ENCODE data around the gene CHSY3. TPM values are rescaled to one million over a fixed set of nuclear protein-coding genes. Genes with fewer than 3 reads are reported as not detected.

Gene CHSY3
- total RNA-seq, 1 donor from 2014 or later = 51.3 TPM

DNA sequence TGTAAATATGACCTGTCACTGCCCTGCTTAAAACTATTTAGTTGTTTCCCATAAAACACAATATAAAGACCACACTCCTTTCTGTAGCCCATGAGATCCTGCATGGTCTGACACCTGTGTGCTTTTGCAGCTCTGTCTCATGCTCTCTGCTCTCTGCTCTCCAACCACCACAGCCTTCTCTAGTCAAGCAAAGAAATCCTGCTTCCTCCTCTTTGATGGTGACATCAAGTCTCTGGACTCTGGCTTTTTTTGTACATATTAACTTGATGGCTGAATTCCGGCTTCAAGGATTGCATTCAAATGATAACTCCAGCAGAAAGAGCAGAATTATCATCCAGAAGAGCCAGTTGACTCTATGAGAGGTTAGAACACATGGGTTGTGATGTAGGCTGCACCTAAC, 58.2 kb downstream of the CHSY3 start:
- H3K9me3 ChIP-seq = no peaks in the 10 kb centered on the region
- H3K4me1 ChIP-seq = peaks cover 0 to 17% of the 10 kb centered on the region in 2 donors
- intact Hi-C loops (cut with DNase I) = loop anchor here (5.0 kb wide), 1 partner anchor 95 kb away; no protein-coding TSS in a partner anchor
- H3K27ac ChIP-seq = peak overlapping the region; percentile 66 to 74
- no peak overlapping the region for H3K4me3 ChIP-seq
- TF ChIP-seq, protein P1, sequence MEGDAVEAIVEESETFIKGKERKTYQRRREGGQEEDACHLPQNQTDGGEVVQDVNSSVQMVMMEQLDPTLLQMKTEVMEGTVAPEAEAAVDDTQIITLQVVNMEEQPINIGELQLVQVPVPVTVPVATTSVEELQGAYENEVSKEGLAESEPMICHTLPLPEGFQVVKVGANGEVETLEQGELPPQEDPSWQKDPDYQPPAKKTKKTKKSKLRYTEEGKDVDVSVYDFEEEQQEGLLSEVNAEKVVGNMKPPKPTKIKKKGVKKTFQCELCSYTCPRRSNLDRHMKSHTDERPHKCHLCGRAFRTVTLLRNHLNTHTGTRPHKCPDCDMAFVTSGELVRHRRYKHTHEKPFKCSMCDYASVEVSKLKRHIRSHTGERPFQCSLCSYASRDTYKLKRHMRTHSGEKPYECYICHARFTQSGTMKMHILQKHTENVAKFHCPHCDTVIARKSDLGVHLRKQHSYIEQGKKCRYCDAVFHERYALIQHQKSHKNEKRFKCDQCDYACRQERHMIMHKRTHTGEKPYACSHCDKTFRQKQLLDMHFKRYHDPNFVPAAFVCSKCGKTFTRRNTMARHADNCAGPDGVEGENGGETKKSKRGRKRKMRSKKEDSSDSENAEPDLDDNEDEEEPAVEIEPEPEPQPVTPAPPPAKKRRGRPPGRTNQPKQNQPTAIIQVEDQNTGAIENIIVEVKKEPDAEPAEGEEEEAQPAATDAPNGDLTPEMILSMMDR (IDR thresholded peaks at IDR 0.05) = no peak
- H3K27me3 ChIP-seq = no peaks in the 10 kb centered on the region
- H3K36me3 ChIP-seq = no peaks in the 10 kb centered on the region
- no peak for DNase-seq (ENCODE audit: low spot score in 2 of 2)

DNA sequence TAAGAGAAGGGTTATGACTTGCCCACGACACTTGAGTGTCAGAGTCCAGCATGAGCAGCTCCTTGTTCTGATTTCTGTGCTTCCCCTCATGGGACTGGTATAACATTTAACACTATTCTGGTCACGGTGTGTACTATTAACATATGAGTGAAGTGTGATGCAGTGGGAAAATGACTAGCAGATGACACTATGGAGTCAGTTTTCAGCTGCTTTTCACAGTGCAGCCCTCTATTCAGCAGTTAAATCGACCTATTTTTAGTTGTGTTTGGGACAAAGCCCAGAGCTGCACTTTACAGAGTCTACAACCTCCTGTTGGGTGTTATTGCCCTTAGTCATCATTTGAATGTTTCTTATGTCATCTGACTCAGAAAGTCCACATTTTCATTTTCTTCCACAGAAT, 59.1 kb downstream of the CHSY3 start:
- H3K4me1 ChIP-seq = peaks cover 0 to 17% of the 10 kb centered on the region in 2 donors
- peak overlapping the region; percentile 74 to 75 for H3K27ac ChIP-seq
- peak in 1 of 2 donors; percentile 64 for DNase-seq (ENCODE audit: low spot score in 2 of 2)
- no peaks in the 10 kb centered on the region for H3K36me3 ChIP-seq
- no peak overlapping the region for H3K4me3 ChIP-seq
- TF ChIP-seq, protein P1 (IDR thresholded peaks at IDR 0.05) = no peak
- intact Hi-C loops (cut with DNase I) = loop anchor here (5.0 kb wide), 1 partner anchor 94 kb away; no protein-coding TSS in a partner anchor
- H3K27me3 ChIP-seq = no peaks in the 10 kb centered on the region
- no peaks in the 10 kb centered on the region for H3K9me3 ChIP-seq

DNA sequence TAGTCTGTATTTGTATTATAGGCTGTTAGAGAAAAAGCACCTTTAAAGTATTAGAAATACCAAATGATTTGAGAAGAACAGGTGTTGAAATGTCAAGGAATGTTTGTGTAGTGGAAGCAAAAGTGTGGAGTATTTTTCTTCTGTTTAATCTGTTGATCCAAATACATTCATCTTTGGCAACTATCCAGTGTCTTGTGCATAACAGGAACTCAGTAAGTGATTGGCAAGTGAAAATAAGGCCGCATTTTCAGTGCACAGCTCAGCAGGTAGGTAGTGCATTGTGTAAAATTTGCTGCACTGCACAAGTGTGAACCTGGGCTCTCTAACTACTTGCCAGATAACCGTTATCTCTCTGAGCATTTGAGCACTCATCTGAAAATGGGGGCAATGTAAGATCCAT, 61.8 kb downstream of the CHSY3 start:
- Histone ChIP-seq H3K36me3 (no peaks in the 10 kb centered on the region), H3K27ac (no peak overlapping the region), H3K9me3 (no peaks in the 10 kb centered on the region), H3K4me1 (peaks cover 0 to 15% of the 10 kb centered on the region in 2 donors), H3K27me3 (no peaks in the 10 kb centered on the region), H3K4me3 (no peak overlapping the region)
- intact Hi-C loops (cut with DNase I) = no loop called here
- TF ChIP-seq, protein P1 (IDR thresholded peaks at IDR 0.05) = no peak
- no peak for DNase-seq (ENCODE audit: low spot score in 2 of 2)

DNA sequence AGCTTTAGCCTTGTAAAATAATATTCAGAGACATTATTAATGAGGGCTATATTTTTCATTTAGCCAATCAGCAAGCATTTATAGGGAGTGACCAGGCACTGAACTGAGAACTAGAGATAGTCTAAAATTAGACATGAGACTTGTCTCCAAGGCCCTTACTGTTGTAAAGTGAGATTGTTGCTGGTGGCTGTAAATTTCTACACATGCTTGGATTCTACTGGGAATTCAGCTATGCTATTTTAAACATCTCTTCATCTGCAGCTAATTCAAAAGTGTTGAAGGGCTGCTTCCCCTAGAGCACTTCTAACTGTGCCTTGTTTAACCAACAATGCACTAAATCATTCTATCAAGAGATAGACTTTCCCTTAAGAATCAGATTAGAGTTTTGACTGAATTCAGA, 67.4 kb downstream of the CHSY3 start:
- H3K4me1 ChIP-seq = no peaks in the 10 kb centered on the region
- H3K27ac ChIP-seq = no peak overlapping the region
- no peak for DNase-seq (ENCODE audit: low spot score in 2 of 2)
- no peak overlapping the region for H3K4me3 ChIP-seq
- intact Hi-C loops (cut with DNase I) = no loop called here
- no peaks in the 10 kb centered on the region for H3K27me3 ChIP-seq
- H3K36me3 ChIP-seq = no peaks in the 10 kb centered on the region
- no peaks in the 10 kb centered on the region for H3K9me3 ChIP-seq
- TF ChIP-seq, protein P1 (IDR thresholded peaks at IDR 0.05) = no peak

DNA sequence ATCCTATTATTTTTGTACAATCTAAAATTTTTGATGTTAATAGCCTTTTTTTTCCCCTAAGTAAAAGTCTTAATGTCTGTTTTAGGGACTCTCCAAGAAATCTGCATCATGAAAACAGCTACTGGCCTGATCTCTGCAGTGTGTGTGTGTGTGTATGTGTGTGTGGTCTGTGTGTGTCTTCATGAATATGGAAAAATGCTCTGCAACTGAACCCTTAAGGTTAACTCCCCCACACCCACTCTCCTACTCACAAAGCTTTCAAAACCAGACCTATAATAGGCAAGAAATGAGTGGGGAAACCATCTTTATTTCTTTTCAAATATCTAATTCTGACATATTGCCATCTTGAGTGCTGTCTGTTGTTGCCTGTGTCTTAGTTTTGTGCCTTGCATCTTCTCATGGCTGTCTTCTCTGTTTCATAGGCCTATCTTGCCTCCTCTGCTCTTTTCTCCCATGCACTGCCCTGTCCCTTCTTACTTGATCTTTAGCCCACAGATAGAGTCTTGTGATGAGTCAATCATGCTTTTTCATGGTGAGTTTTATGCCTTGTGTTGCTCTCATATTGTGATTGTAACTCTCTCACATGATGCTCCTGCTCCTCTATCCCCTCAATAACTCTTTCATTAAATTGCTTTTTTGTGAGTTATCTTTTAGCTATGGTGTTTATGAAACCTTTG, 68.3 kb downstream of the CHSY3 start:
- Histone ChIP-seq H3K4me3 (no peak overlapping the region), H3K4me1 (no peaks in the 10 kb centered on the region), H3K27me3 (no peaks in the 10 kb centered on the region), H3K36me3 (no peaks in the 10 kb centered on the region), H3K27ac (no peak overlapping the region), H3K9me3 (no peaks in the 10 kb centered on the region)
- TF ChIP-seq, protein P1 (IDR thresholded peaks at IDR 0.05) = no peak
- intact Hi-C loops (cut with DNase I) = no loop called here
- DNase-seq (ENCODE audit: low spot score in 2 of 2) = no peak
